GM19351 (cell line): Measurements from ENCODE around the gene SPRED3.

Experiments
- ATAC-seq: cut with Tn5 transposase; IDR thresholded peaks from one replicate; pipeline ENCODE4 v1.9.1; 2021; ENCODE audit warnings: mild to moderate bottlenecking, moderate library complexity; ENCODE audit not compliant: unreplicated experiment

The SPRED3 gene

DNA sequence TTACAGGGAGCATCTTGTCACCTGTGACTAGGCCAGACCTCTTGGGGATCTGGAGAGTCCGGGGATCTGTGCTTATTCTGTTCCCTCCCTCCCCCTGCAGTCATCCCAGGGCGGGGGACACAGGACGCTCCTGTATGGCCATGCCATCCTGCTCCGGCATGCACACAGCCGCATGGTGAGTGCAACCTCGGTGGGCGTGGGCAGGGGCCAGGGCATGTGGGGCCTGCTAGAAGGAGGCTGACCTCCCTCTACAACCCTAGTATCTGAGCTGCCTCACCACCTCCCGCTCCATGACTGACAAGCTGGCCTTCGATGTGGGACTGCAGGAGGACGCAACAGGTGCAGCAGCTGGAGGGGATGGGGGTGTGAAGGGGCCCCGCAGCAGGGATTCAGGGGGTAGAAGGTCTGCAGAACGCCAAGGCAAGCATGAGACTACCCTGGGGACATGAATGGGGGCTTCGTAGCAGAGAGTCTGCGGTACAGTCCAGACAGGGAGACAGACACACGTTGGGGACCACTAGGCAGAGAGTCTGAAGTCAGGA is 55.0 kb downstream of the SPRED3 start:
- no peak for ATAC-seq

DNA sequence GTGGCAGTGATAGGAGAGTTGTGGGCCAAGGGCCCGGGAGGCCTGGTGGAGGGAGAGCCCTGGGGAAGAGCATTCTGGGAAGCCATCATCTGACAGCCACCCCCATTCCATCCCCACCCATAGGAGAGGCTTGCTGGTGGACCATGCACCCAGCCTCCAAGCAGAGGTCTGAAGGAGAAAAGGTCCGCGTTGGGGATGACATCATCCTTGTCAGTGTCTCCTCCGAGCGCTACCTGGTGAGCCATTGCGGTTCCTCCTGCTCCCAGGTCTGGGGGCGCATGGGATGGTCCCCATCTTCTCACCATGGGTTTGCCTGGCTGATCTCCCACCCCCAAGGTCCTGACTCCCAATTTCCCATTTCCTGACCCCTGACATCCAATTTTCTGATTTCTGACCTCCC is 55.5 kb downstream of the SPRED3 start:
- no peak for ATAC-seq

DNA sequence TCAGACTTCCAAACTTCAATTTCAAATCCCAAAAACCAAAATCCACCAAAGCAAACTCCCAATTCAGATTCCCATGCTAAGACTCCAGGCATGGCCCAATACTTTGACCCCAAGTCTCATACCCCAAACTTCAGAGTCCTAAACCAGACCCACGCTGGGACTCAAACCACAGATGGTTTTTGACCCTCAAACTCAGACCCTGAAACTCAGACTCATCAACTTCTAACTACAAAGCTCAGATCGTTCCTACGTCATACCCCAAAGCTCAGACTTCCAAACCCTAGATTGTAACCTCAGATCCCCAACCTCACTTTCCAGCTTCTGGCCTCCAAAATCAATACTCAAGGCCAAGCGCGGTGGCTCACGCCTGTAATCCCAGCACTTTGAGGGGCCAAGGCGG is 56.9 kb downstream of the SPRED3 start:
- no peak for ATAC-seq

DNA sequence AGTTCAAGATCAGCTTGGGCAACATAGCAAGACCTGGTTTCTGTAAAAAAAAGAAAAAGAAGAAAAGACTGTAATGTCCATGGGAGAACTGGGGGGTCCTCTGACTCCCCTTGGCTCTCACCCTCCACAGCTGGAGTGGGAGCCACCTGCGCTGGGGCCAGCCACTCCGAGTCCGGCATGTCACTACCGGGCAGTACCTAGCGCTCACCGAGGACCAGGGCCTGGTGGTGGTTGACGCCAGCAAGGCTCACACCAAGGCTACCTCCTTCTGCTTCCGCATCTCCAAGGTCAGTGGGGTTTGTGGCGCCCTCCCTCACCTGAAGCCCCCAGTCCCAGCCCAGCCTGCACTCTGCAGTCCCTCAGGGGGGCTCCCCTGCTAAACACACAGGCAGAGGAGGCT is 59.7 kb downstream of the SPRED3 start:
- no peak for ATAC-seq
